Measurements from ENCODE around the gene GCM1. TPM values are rescaled to one million over a fixed set of nuclear protein-coding genes. Genes with fewer than 3 reads are reported as not detected.

Gene GCM1
- total RNA-seq, 6 experiments from 2014 or later = not detected

DNA sequence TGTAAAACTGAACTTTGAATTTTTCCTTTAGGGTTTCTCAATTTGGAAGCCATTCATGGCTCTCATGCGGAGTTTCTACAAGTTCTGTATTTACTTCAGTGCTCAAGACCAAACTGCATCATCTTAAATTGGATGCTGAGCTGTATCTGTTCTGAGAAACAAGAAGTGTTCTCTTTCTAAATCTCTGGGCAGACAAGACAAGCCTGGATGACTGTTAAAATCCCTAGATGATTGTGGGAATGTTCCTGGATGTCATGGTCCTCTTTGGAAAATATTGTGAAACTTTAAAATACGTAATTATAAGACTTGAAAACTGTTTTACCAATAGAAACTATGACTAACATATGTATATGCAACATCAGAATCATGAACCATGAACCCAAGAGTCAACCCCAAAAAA is 6.2 kb upstream of the GCM1 start:
- no peak overlapping the region for H3K4me3 ChIP-seq
- H3K9me3 ChIP-seq = no peaks in the 10 kb centered on the region
- no peaks in the 10 kb centered on the region for H3K36me3 ChIP-seq
- no peak for TF ChIP-seq POLR2A (IDR thresholded peaks at IDR 0.05)
- TF ChIP-seq, protein P1, sequence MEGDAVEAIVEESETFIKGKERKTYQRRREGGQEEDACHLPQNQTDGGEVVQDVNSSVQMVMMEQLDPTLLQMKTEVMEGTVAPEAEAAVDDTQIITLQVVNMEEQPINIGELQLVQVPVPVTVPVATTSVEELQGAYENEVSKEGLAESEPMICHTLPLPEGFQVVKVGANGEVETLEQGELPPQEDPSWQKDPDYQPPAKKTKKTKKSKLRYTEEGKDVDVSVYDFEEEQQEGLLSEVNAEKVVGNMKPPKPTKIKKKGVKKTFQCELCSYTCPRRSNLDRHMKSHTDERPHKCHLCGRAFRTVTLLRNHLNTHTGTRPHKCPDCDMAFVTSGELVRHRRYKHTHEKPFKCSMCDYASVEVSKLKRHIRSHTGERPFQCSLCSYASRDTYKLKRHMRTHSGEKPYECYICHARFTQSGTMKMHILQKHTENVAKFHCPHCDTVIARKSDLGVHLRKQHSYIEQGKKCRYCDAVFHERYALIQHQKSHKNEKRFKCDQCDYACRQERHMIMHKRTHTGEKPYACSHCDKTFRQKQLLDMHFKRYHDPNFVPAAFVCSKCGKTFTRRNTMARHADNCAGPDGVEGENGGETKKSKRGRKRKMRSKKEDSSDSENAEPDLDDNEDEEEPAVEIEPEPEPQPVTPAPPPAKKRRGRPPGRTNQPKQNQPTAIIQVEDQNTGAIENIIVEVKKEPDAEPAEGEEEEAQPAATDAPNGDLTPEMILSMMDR (IDR thresholded peaks at IDR 0.05) = no peak
- intact Hi-C loops (cut with DNase I) = no loop called here
- no peaks in the 10 kb centered on the region for H3K27me3 ChIP-seq
- DNase-seq (no peak), ATAC-seq (no peak)
- no peak overlapping the region for H3K27ac ChIP-seq
- 74% methylated on average over 2 of the region's 2 CpGs for WGBS (ENCODE audit: insufficient coverage, low coverage, low lambda C conversion rate, missing lambda C conversion rate)
- no peaks in the 10 kb centered on the region for H3K4me1 ChIP-seq

DNA sequence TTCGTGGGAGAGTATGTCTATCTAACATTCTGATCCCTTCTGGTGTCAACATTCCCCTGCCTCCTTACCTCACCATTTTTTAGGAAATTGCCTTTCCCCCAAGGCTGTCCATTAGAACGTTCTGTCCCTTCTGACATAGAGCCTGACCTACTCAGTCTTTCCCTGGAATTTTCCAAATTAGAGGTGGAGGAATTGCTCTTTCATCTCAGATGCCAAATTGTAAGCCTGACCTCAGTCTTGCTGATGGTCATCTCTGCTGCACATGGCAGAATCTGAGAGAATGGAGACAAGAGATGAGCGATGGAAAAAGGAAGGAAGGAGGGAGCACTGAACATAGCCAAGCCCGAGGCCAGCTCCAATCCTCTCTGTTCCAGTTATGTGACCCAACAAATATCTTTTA is 5.4 kb upstream of the GCM1 start:
- DNase-seq (no peak), ATAC-seq (no peak)

DNA sequence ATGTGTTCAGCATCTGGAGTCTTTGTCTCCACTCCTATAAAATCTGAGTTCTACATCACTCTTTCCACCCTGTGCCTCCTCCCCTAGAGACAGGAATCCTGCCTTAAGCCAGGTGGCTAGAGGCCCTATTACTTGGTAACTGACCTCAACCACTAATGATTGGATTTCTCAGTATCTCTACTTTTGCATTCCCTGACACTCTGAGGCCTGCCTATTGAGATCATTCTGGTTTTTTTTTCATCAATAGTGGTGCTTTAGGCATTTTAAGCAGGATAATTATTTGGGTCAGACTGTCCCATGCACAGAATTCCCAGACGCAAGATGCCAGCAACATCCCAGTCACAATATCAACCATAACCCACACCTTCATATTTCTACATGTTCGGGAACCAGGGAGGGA is 3.9 kb upstream of the GCM1 start:
- Histone ChIP-seq H3K4me3 (no peak overlapping the region), H3K4me1 (no peaks in the 10 kb centered on the region), H3K9me3 (no peaks in the 10 kb centered on the region), H3K27ac (no peak overlapping the region), H3K27me3 (no peaks in the 10 kb centered on the region), H3K36me3 (no peaks in the 10 kb centered on the region)
- ATAC-seq = no peak
- WGBS (ENCODE audit: insufficient coverage, low coverage, low lambda C conversion rate, missing lambda C conversion rate) = 80% methylated on average over 1 of the region's 2 CpGs
- intact Hi-C loops (cut with DNase I) = no loop called here
- no peak for DNase-seq
- TF ChIP-seq POLR2A (IDR thresholded peaks at IDR 0.05) = no peak
- TF ChIP-seq, protein P1 (IDR thresholded peaks at IDR 0.05) = no peak

More for the DNA sequence above, 5.4 kb upstream of the GCM1 start:
- H3K27me3 ChIP-seq = no peaks in the 10 kb centered on the region
- TF ChIP-seq POLR2A (IDR thresholded peaks at IDR 0.05) = no peak
- TF ChIP-seq, protein P1 (IDR thresholded peaks at IDR 0.05) = no peak
- no peak overlapping the region for H3K27ac ChIP-seq
- H3K4me3 ChIP-seq = no peak overlapping the region
- H3K36me3 ChIP-seq = no peaks in the 10 kb centered on the region
- 40% methylated on average over 3 of the region's 4 CpGs for WGBS (ENCODE audit: insufficient coverage, low coverage, low lambda C conversion rate, missing lambda C conversion rate)
- no peaks in the 10 kb centered on the region for H3K9me3 ChIP-seq
- H3K4me1 ChIP-seq = no peaks in the 10 kb centered on the region
- intact Hi-C loops (cut with DNase I) = no loop called here

DNA sequence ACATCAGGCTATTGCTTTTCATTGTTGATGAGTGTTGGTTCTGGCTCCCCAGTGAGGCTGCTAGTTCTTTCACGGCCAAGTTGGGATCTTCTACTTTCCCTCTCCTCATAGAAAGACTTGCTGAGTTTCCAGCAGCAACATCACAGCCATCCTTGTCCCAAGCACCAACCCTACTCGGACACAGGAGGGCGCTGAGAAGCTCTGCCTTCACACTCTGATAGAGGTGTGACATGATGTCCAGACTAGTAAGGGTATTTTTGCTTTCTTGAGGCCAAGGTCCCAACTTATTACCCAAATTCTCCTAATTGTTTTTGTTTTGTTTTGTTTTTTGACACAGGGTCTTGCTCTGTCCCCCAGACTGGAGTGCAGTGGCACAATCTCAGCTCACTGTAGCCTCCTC is 3.0 kb upstream of the GCM1 start:
- no peak for ATAC-seq
- TF ChIP-seq, protein P1 (IDR thresholded peaks at IDR 0.05) = no peak
- TF ChIP-seq POLR2A (IDR thresholded peaks at IDR 0.05) = no peak

DNA sequence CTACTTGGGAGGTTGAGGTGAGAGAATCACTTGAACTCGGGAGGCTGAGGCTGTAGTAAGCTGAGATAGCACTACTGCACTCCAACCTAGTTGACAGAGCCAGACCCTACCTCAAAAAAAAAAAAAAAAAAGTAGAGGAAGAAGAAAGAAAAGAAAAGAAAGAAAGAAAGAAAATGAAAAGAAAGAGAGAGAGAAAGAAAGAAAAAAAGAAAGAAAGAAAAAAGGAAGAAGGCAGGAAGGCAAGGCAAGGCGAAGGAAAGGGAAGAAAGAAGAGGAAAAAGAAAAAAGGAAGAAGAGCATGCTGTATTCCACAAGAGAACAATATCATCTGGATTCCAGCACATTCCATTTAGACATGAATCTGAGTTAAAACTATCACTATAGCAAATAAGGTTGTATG is 3.8 kb downstream of the GCM1 start:
- DNase-seq = no peak
- Histone ChIP-seq H3K4me3 (no peak overlapping the region), H3K27me3 (no peaks in the 10 kb centered on the region), H3K4me1 (no peaks in the 10 kb centered on the region), H3K9me3 (no peaks in the 10 kb centered on the region), H3K36me3 (no peaks in the 10 kb centered on the region), H3K27ac (no peak overlapping the region)
- WGBS (ENCODE audit: insufficient coverage, low coverage, low lambda C conversion rate, missing lambda C conversion rate) = 75% methylated on average over 2 of the region's 2 CpGs
- intact Hi-C loops (cut with DNase I) = no loop called here
- no peak for ATAC-seq
- TF ChIP-seq, protein P1 (IDR thresholded peaks at IDR 0.05) = no peak
- no peak for TF ChIP-seq POLR2A (IDR thresholded peaks at IDR 0.05)

More for the DNA sequence above, 3.0 kb upstream of the GCM1 start:
- Histone ChIP-seq H3K27ac (no peak overlapping the region), H3K4me1 (no peaks in the 10 kb centered on the region), H3K36me3 (no peaks in the 10 kb centered on the region), H3K27me3 (no peaks in the 10 kb centered on the region), H3K9me3 (no peaks in the 10 kb centered on the region), H3K4me3 (no peak overlapping the region)
- DNase-seq = no peak
- WGBS (ENCODE audit: insufficient coverage, low coverage, low lambda C conversion rate, missing lambda C conversion rate) = 43% methylated on average over 3 of the region's 3 CpGs
- intact Hi-C loops (cut with DNase I) = no loop called here
